ENCODE results near the gene ZNF219. TPM values are rescaled to one million over a fixed set of nuclear protein-coding genes. Genes with fewer than 3 reads are reported as not detected.

Gene ZNF219
- total and polyA plus RNA-seq, 2 of the 13 experiments (the other 11 are each of a cell fraction or from before 2014, with no cell fraction given) = 34.5 to 36.6 TPM

DNA sequence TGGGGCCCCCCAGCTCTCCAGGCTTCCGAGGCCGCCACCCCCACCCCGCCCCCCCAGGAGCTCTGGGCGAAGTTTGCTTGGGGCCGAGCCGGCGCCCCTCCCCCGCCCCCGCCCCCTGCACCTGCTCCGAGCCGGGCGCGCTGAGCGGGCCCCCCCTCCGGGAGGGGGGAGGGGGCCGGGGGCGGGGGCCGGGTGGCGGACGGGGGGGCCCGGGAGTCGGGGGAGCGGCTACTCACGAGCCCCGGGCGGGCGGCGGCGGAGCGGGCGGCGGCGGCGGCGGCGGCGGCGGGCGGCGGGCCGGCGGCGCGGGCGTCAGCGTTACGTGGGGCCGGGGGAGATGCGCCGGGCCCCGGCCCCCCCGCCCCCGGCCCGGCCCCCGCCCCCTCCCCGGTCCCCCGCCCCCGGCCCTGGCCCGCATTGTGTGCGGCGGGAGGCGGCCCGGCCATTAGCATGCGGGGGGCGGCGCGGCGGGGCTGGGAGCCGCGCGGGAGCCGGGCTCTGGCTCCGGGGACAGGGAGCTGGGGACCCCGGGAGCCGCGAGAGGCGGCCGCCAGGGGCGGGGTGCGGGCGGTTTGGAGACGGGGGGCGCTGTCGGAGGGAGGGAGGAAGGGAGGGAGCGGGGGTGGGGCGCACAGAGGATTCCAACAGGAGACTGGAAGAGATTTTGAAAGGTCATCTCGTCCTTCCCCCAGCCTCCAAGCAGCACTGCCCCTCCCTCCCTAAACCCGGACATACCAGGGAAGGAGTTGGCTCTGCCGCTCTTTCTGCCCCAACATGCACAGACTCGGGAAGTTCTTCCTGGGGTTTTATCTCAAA is at the start of gene ZNF219 (continued):
- TF ChIP-seq ZNF24 (IDR thresholded peaks at IDR 0.05) = no peak
- TF ChIP-seq SIX4 (CRISPR knock-in tag; IDR thresholded peaks at IDR 0.05) = no peak
- TF ChIP-seq, protein P1, sequence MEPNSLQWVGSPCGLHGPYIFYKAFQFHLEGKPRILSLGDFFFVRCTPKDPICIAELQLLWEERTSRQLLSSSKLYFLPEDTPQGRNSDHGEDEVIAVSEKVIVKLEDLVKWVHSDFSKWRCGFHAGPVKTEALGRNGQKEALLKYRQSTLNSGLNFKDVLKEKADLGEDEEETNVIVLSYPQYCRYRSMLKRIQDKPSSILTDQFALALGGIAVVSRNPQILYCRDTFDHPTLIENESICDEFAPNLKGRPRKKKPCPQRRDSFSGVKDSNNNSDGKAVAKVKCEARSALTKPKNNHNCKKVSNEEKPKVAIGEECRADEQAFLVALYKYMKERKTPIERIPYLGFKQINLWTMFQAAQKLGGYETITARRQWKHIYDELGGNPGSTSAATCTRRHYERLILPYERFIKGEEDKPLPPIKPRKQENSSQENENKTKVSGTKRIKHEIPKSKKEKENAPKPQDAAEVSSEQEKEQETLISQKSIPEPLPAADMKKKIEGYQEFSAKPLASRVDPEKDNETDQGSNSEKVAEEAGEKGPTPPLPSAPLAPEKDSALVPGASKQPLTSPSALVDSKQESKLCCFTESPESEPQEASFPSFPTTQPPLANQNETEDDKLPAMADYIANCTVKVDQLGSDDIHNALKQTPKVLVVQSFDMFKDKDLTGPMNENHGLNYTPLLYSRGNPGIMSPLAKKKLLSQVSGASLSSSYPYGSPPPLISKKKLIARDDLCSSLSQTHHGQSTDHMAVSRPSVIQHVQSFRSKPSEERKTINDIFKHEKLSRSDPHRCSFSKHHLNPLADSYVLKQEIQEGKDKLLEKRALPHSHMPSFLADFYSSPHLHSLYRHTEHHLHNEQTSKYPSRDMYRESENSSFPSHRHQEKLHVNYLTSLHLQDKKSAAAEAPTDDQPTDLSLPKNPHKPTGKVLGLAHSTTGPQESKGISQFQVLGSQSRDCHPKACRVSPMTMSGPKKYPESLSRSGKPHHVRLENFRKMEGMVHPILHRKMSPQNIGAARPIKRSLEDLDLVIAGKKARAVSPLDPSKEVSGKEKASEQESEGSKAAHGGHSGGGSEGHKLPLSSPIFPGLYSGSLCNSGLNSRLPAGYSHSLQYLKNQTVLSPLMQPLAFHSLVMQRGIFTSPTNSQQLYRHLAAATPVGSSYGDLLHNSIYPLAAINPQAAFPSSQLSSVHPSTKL (CRISPR knock-in tag; IDR thresholded peaks at IDR 0.05) = no peak; the same call in 1 of the 2 replicates
- peak; percentile 38; the same call in 1 of the 2 replicates for TF ChIP-seq ETV5 (CRISPR knock-in tag; IDR thresholded peaks at IDR 0.05; ENCODE audit: borderline replicate concordance)
- no peak for TF ChIP-seq SRF (IDR thresholded peaks at IDR 0.05; ENCODE audit: low read depth, low read length)
- TF ChIP-seq DNMT3B (CRISPR knock-in tag; conservative IDR thresholded peaks at IDR 0.05) = no peak
- TF ChIP-seq AGO2 (optimal IDR thresholded peaks at IDR 0.05; ENCODE audit: low read depth, low read length) = no peak
- TF ChIP-seq ZNF567 (CRISPR knock-in tag; IDR thresholded peaks at IDR 0.05; ENCODE audit: borderline replicate concordance) = no peak
- no peak for TF ChIP-seq ZNF614 (CRISPR knock-in tag; IDR thresholded peaks at IDR 0.05; ENCODE audit: borderline replicate concordance)
- no peak for TF ChIP-seq ZNF10 (CRISPR knock-in tag; IDR thresholded peaks at IDR 0.05; ENCODE audit: borderline replicate concordance, low read depth)
- 0 out of 2 replicates have a peak, but pooled peaks have one; percentile 43 for TF ChIP-seq TARDBP (CRISPR knock-in tag; IDR thresholded peaks at IDR 0.05)
- TF ChIP-seq MYC (CRISPR knock-in tag; IDR thresholded peaks at IDR 0.05; ENCODE audit: borderline replicate concordance) = no peak
- TF ChIP-seq SMAD3 (CRISPR knock-in tag; IDR thresholded peaks at IDR 0.05) = no peak
- no peak for TF ChIP-seq CBX5 (CRISPR knock-in tag; IDR thresholded peaks at IDR 0.05; ENCODE audit: borderline replicate concordance)
- TF ChIP-seq RFX1 (IDR thresholded peaks at IDR 0.05) = no peak
- no peak for TF ChIP-seq ZKSCAN8 (CRISPR knock-in tag; IDR thresholded peaks at IDR 0.05; ENCODE audit: borderline replicate concordance)
- no peak for TF ChIP-seq ZFP90 (CRISPR knock-in tag; IDR thresholded peaks at IDR 0.05; ENCODE audit: borderline replicate concordance)
- no peak for TF ChIP-seq AHR (CRISPR knock-in tag; IDR thresholded peaks at IDR 0.05)
- TF ChIP-seq ASH2L (IDR thresholded peaks at IDR 0.05; ENCODE audit: insufficient read length, low read depth, low read length) = peak; percentile 60
- TF ChIP-seq MED1 (CRISPR knock-in tag; IDR thresholded peaks at IDR 0.05) = no peak
- 0 out of 2 replicates have a peak, but pooled peaks have one; percentile 24 for TF ChIP-seq RXRA (CRISPR knock-in tag; IDR thresholded peaks at IDR 0.05)
- no peak for TF ChIP-seq PAF1 (CRISPR knock-in tag; IDR thresholded peaks at IDR 0.05)
- no peak for TF ChIP-seq ZKSCAN5 (CRISPR knock-in tag; IDR thresholded peaks at IDR 0.05)
- TF ChIP-seq, protein P2, sequence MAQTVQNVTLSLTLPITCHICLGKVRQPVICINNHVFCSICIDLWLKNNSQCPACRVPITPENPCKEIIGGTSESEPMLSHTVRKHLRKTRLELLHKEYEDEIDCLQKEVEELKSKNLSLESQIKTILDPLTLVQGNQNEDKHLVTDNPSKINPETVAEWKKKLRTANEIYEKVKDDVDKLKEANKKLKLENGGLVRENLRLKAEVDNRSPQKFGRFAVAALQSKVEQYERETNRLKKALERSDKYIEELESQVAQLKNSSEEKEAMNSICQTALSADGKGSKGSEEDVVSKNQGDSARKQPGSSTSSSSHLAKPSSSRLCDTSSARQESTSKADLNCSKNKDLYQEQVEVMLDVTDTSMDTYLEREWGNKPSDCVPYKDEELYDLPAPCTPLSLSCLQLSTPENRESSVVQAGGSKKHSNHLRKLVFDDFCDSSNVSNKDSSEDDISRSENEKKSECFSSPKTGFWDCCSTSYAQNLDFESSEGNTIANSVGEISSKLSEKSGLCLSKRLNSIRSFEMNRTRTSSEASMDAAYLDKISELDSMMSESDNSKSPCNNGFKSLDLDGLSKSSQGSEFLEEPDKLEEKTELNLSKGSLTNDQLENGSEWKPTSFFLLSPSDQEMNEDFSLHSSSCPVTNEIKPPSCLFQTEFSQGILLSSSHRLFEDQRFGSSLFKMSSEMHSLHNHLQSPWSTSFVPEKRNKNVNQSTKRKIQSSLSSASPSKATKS (CRISPR knock-in tag; IDR thresholded peaks at IDR 0.05) = no peak

Data from HepG2 (cell line).